Hindlimb muscle (tissue), 1 donor: ENCODE results near the gene RPH3AL. TPM values are rescaled to one million over a fixed set of nuclear protein-coding genes. Genes with fewer than 3 reads are reported as not detected.

ENCODE experiments used
- DNase-seq: peaks from one replicate; pipeline ENCODE4 v3.0.0-alpha.2; 2013
- polyA plus RNA-seq: library from polyadenylated mRNA; unstranded; fragments of 120-200 nt; gene quantifications from one replicate; pipeline ENCODE4 v1.2.1, GENCODE V29; 2013; ENCODE audit not compliant: insufficient read length

The RPH3AL gene
- polyA plus RNA-seq, 1 donor: 5.9 TPM

GRCh38 chr17:197352-197751 lies 155.3 kb downstream of the RPH3AL start:
- no peak for DNase-seq

- DNase-seq: no peak
Measured at GRCh38 chr17:194828-195602, 157.6 kb downstream of the RPH3AL start.

DNA sequence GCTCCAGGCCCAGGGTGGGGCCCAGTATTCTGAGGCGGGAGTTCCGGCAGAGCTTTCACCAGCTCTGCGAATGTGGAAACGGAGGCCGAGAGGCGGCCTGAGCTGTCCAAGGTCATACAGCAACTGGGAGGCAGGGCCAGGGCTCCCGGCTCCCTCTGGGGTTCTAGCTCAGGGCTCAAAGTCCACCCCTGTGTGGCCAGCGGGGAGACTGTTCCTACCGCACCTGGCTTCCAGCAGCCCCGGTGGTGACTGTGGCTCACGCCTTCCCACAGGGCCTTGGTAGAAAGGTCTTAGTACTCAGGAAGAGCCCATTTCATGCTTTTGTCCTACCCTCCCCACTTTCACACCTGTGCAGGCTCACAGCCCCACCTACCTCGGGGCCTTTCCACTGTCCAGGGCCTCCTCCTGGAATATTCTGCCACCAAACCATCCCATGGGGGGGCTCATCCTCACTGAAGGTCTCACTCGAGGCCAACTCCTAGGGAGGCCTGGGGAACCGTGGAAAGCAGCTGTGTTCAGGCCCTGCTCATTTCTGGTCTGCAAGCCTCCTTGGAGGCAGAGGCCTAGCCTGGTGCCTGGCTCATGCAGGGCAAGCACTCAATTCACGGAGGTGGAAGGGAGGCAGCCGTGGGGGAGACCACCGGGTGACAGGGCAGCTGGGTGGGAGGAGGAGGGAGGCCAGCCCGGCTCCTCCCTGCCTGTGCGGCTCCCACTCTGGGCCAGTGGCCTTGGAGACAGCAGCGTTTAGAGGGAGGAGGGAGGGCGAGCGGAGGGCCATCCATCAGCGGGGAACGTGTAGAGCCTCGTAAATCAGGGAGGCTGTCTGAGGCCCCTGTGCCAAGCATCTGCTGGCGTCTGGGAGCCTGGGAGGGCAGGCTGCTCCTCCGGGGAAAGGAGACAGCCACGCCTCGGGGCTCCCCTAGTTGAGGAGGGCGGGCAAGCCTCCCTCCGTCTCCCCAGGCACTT lies 158.5 kb downstream of the RPH3AL start:
- no peak for DNase-seq

DNA sequence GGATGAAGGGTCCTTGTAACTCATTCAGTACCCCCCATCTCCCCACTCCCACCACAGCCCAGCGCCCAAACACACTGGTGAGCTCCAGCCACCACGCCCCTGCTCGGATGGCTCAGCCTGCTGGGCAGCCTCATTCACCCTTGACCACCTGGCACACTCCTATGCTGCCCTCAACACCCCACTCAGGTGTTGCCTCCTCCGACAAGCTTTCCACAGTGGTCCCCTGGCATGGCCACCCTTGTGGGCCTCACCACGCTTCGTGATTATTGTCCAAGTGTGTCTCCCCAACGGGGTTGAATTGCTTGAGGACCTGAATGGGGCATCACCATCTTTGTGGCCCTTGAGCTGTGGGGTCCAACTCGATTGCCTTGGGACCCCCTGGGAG lies 159.2 kb downstream of the RPH3AL start:
- DNase-seq: no peak

DNA sequence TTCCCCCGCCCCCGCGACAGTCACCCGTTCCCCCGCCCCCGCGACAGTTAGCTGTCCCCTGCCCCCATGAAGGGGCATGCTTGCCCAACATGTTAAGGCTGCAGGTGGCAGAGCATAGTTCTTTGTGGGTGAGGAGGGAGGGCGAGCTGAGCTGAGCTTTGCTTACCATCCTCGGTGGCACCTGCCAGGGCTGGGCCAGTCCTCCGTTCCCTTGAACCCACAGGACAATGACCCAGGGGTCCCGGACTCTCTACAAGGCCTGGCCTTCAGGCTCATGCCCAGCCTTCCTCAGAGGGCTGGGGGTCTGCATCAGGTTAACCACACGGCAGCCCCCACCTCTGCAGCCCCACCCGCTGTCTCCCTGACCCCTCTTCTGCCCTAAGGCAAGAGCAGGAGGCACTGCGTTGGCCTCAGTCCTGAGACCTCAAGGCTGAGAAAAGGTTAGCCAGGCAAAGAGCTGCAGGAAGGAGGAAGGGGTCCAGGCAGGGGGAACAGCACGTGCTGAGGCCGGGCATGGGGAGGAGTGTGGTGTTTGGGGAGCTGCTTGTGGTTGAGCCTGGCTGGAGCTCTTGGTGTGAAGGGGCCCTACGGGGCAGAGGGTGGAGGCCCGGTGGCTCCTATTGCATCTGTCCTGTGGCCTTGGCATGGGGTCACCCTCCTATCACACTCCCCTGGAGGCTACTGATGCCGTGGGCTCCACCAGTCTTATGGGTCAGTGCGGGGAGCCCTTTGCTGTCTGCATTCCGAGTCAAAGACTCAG lies 159.8 kb downstream of the RPH3AL start:
- DNase-seq: no peak

GRCh38 chr17:189444-189843 lies 163.2 kb downstream of the RPH3AL start:
- DNase-seq: no peak

DNA sequence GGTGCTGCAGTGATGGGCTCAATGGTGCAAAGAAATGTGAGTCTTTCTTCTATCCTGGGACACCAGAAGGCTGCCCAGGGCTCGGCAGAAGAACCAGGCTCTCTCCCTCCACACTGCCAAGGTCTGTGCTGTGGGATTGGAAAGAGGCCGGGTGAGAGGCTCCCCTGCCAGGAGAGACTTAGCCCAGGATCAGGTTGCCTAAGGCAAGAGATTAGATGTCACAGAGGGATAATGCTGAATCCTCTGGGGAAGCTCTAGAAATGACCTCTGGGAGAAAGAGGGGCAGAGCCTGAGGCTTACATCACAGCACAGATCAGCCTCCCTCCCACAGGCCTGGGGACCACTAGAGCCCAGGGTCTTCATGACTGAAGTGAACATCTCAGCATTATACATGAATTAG lies 165.5 kb downstream of the RPH3AL start:
- no peak for DNase-seq

GRCh38 chr17:185445-186138 lies 167.0 kb downstream of the RPH3AL start:
- no peak for DNase-seq

DNA sequence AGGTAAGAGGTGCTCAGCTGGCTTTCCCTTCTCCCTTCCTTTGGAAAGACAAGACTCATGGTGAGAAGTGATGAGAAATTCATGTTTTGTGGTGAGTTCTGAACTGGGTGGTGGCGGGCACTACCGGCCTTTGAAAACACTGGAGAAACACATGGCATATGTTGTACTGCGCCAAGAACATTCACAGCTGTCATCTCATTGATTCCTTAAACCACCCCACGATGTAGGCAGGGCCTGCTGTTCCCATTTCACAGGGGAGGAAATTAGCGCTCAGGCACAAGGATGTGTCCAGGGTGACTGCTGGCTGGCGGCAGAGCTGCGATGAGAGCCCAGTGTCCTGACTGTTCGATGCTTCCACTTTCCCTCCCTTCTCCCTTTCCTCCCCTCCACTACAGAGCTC lies 169.6 kb downstream of the RPH3AL start:
- DNase-seq: no peak

DNA sequence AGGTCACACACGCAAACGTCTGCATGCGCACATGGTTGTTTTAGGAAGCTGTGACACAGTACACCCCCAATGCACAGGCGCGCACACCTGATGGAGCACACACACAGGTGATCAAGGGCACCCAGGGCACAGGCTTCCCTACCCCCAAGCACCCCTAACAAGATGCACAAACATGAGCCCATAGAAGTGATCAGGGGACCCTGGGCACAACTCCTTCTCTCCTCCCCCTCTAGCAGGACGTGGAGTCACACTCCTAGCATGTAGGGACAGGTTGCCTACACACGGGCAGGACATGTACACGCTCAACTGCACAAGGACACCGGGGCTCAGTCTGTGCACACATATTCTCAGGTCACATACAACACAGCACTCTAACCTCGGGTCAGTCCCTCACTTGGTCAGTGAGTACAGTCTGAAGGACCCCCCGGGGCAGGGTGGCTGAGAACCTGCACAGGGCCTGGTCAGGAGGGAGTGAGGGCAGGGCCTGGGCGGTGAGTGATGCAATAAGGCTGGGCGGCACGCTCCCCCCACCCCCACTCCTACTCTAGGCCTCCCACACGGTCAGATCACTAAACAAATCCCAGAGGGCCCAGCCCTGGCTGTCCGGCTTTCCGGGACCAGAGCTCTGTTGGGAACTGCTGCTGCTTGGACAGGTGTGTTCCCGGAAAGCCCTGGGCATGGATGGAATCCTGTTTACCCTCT lies 170.4 kb downstream of the RPH3AL start:
- DNase-seq: no peak

- peak; percentile 70 for DNase-seq
Measured at GRCh38 chr17:181245-182049, 171.2 kb downstream of the RPH3AL start, which contains the start of gene DOC2B. Gene DOC2B (minus strand): TSS chr17:181650. CDS start chr17:181479, 171 bp downstream.

DNA sequence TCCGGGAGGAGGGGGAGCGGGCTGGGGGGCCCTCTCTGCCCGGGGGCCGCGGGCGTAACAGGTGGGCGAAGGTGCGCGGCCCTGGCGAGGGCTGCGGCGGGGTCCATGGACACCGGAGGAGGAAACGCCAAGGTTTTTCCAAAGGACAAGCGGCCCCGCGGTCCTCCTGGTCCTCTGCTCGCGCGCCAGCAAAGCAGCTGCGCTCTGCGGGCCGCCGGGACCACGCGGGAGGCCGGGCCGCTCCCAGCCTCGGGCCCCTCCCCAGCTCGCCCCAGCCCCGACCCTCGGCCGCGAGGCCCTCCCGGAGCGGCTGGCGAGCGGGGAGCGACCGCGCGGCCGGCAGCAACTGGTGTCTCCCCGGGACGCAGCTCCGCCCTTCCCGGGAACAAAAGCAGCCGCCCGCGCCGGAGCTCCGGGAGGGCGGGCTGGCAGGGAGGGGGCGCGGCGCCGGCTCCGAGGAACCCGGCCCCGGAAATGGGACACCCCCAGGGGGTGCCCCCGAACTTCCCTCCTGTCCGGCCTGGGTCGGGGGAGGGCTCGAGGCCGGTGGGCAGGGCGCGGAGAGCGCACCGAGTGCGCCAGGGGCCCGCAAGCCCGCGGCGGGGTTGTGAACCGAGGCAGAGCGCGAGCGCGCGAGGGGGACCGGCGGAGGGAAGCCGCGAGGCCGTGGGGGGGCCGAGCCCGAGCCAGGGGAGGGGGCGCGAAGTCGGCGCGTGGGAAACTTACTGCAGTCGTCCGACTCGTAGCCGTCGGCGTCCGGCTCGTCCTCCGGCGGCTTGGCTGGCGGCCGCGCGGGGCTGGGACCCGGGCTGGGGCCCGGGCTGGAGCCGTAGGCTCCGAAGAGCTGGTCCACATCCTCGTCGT lies 172.0 kb downstream of the RPH3AL start:
- DNase-seq: peak; percentile 34

- no peak for DNase-seq
Measured at GRCh38 chr17:179781-180380, 172.7 kb downstream of the RPH3AL start.

DNA sequence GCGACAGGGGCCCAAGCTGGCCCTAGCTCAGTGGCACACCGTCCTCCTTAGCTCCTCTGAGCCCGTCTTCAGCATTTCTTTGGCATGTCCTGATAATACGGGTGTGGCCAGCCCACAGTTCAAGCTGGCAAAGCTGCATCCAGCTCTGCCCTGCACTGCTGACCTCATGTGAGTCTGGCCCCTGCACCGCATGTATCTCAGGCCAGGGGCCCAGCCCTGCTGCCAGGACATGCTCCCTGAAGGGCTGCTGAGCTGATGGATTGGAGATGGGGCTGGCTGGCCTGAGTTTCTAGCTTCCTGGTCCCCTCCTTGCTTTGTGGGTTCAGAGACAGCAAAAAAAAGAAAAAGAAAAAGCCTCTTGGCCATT lies 173.6 kb downstream of the RPH3AL start:
- DNase-seq: no peak

DNA sequence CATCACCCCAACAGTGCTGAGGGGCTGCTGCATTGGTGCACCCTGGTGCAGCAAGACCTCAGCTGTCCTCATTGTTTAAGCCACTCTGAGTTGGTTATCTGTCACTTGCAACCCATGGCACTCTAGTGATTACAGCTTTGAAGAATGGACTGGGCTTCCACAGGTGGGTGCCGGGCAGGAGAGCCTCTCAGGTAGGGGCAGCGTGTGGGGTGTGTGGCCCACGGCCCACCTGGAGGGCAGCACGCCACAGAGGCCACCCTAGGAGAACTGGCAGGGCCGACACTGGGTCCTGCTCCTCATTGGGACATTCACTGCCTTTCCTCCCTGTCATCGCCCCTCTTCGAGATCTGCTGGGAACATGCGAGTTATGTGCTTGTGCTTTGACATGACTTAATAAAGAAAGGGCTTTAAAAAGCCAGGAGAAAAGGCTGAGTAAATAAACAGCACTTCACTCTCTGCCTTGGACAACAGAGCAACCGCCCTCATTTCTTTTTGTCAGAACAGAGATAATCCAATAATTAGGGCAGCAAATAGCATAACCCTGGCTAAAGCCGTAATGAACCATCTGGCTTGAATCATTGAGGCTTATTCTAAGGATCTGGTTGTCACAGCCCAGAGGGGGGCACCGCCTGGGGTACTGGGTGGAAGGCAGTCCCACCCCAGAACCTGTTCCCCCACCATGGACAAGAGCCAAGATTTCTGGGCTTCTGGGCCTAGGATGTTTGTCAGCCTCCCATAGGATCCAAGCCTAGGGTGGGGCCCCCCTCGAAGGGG lies 174.1 kb downstream of the RPH3AL start:
- no peak for DNase-seq

DNA sequence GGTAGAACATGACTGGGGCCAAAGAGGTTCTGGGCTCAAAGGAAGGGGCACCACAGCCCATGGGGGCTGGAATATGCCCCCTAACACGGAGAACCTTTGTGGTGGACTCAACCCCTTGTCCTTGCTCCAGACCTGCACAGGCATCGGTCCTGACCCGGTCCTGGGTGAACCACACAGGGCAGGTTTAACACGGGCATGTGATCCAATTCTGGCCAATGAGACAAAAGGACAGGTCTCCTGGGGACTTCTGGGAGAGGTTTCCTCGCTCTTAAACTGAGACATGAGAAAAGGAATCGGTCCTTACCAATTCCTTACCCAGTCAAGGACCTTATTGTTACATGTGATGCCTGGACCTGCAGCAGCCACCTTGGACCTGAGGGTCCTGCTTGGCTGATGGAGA lies 174.8 kb downstream of the RPH3AL start:
- DNase-seq: no peak

DNA sequence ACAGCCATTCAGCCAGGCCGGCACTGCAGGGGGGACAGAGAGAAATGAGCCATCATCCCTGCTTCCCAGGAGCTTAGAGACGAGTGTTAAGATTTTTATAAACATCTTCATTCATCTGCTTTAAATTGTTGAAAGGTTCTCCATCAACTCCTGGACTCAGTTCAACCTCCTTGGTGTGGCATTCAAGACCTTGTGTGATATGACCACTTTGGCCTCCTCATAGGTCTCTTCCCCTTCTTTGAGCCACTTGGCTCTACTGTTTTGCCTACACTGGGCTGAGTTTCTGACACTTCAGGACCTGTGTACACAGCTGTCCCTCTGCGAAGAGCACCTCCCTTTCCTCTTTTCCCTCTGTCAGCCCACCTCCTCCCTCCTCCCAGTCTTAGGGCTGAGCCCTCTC lies 175.5 kb downstream of the RPH3AL start:
- DNase-seq: no peak

DNA sequence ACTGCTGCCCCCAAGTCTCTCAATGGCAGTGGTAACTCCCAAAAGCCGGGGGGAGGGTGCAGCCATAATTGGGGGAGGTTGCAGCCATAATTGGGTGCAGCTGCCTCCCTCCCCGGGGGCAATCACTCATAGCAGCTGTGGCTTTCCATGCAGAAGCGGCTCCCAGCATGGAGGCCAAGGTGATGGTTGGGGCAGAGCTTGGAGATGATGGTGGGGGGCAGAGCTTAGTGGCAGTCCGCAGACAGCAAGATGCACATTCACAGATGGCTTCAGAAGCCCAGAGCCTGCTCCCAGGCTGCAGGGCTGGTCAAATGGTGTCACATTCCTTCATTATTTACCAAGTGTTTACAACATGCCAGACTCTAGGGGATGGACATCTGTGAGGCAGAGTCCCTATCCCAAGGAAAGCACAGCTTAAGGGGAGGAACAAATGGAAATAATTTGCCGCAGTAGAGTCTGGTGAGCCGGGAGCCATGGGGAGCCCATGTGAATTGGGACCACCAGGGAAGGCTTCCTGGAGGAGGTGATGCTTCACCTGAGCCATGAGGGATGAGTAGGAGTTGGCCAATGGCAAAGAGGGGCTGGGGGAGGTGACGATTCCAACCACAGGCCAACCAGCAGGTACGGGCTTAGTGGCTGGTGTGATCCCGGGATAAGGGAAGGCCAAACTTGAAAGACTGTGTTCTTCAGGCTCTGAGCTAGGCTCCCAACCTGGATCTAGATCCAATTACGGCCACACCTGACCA lies 179.3 kb downstream of the RPH3AL start:
- DNase-seq: no peak
